Lung microvascular endothelial cell (primary cell): ENCODE results near the gene RALB. TPM values are rescaled to one million over a fixed set of nuclear protein-coding genes. Genes with fewer than 3 reads are reported as not detected.

Experiments used
- DNase-seq, 2 donors: peaks; one replicate each; pipeline versions ENCODE4 v3.0.0 to v3.0.0-alpha.2; 2010; ENCODE audit warnings: low read depth in 2 of 2
- total RNA-seq: library from RNA; depleted of rRNA; stranded (reverse); fragments of >200 nt; gene quantifications from 2 replicates; pipeline ENCODE4 v1.2.1, GENCODE V29; 2014

Gene RALB, protein sequence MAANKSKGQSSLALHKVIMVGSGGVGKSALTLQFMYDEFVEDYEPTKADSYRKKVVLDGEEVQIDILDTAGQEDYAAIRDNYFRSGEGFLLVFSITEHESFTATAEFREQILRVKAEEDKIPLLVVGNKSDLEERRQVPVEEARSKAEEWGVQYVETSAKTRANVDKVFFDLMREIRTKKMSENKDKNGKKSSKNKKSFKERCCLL
- total RNA-seq, result 135 and 202 TPM in 2 replicates

GRCh38 chr2:120252225-120253020 is at the start of gene RALB:
Gene RALB (plus strand): TSS chr2:120252852. CDS start chr2:120278665, 25,813 bp downstream.
- peak; percentile 99 for DNase-seq

GRCh38 chr2:120203251-120204021 is 49.2 kb upstream of the RALB start:
- DNase-seq, result peak in 1 of 2 donors; percentile 42

GRCh38 chr2:120204022-120204405 is 48.6 kb upstream of the RALB start:
- DNase-seq, result no peak

GRCh38 chr2:120204417-120204816 is 48.2 kb upstream of the RALB start:
- DNase-seq, result no peak

DNA sequence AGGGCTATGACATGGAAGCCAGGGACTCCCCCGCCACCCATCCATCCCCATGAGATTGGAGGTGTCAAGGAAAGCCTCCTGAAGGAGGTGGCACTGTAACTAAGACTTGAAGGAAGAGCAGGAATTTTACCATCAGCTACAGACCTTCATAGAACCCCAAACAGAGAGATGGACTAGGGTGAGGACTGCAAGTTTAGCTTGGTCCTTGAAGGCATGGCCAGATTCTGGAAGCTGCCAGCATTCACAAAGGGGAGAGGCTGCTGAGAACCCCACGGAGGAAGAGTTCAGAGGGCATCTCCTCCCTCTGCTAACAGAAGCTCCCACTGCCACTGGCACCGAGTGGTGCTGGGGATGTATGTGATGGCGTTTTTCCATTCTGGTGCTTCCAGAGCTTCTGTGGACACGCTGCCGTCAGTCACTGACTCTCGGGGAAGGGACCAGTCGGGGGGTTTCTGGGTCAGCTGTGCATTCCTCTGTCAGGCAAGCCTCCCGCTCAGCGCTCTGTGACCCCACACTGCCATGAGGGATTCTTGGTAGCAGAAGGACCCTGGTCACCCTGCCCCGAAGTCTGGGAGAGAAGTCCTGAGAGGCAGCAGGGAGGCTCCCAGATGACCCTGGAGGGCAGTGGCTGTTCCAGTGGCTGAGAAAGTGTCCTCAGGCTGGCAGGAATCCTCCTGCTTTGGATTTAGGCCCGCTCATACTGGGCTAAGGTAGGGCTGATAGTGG is 47.5 kb upstream of the RALB start:
- DNase-seq, result no peak

- DNase-seq, result peak in 1 of 2 donors; percentile 29
These were observed 46.5 kb upstream of the RALB start for GRCh38 chr2:120206022-120206581.

GRCh38 chr2:120208381-120209353 is 44.0 kb upstream of the RALB start:
- DNase-seq, result no peak

DNA sequence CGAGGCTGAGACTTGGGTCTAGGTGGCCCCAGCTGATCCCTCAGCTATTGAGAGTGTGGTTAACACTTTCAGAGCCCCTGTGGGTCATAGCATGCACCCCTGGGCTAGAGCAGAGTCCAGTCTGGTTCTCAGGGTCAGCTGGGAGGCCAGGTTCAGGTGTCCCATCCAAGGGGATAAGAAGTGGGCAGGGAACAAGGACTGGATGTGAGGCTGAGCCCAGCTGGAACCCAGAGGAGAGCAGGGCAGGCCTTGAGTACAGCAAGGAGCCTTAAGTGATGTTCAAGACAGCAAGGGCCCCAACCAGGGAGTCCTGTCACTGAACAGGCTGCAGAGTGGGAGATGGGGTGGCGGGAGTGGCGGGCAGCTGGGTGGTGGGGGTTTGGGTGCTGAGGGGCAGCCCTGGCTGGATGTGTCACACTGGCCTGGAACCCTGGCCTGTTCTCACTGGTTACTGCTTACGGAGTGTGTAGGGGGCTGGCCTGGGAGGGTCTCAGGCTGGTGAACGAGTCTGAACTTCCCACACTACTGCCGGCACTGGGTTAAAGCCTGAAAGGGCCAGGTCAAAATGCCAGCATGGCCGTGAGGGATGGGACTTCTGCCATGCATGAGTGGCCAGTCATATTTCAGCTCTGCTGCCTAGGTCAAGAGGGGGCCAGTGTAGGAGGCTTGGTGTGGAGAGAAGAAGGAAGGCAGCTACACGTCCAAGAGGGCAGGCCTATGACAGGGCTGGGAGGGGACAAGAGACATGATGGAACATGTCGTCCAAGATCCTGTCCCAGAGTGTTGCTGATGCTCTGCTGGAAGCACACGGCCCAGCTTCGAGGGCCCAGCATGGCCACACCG is 43.0 kb upstream of the RALB start:
- no peak for DNase-seq

DNA sequence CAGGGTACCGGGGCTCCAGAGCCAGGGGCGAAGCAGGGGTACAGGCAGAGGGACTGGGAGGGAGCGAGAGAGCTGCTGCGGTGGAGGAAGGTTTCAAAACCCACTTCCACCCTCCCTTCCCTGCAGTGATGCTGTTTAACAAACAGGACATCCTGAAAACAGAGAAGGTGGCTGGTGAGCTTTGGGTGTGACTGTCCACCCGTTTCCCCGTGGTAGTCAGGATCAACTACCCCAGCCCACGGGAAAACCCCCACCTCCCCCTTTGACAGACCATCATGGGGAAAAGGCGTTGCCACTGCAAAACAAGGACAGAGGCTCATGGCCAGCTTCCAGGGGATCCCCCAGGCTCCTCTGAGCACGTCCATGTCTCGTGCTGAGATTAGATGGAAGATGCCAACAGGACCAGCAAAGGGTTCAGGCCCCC is 42.4 kb upstream of the RALB start:
- DNase-seq, result peak; percentile 41 to 72

GRCh38 chr2:120218181-120218580 is 34.5 kb upstream of the RALB start:
- DNase-seq, result no peak

DNA sequence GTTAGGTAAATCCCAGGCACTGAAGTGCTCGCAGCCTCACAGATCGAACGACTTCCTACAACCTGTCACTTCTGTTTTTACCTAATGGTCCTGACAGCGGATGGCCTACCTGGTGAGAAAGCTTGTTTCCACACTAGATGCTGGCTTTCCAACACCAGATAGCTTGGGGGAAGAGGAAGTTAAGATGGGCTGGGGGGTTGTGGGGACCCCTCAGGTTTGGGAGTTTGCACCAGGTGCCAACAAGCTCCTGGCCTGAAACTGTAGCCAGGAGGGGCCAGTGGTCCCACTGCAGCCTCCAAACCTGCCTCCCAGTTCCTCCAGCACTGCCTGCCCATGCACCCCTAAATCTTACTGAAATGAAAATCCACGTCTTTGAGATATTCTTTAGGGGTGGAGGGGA is 33.4 kb upstream of the RALB start:
- no peak for DNase-seq

DNA sequence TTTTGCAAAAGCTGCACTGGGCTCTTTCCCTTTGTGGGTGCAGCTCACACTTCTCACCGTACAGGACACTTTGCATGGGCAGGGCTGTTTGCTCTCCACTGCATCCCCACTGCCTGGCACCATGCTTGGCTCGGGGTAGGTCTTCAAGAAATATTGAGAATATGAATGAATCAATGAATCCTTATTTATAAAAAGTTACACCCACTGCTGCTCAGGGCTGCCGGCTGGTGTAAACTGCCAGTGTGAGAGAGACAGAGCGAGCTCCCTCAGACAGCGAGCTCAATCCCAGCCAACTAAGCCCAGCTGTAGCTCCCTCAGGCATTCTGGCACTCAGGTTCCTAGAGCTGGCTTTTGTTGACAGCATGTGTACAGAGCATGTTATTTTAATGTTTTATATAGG is 32.9 kb upstream of the RALB start:
- DNase-seq, result no peak

DNA sequence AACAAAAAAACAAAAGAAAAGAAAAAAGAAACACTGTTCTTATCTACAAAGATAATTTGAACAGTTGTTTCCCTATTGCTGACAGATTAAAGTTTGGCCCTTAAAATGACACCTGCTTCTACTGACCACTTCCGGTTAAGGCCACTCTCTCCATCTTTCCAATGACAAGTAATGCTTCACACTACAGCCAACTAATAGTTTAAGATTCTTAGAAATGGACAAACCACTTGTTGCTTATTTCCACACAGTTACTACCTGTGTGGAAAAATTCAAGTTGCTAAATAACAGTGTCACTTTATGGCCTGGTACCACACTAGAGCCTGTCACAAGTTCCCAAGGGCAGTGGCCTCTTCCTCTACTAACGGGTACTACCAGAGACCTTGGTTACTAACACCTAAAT is 31.9 kb upstream of the RALB start:
- no peak for DNase-seq

DNA sequence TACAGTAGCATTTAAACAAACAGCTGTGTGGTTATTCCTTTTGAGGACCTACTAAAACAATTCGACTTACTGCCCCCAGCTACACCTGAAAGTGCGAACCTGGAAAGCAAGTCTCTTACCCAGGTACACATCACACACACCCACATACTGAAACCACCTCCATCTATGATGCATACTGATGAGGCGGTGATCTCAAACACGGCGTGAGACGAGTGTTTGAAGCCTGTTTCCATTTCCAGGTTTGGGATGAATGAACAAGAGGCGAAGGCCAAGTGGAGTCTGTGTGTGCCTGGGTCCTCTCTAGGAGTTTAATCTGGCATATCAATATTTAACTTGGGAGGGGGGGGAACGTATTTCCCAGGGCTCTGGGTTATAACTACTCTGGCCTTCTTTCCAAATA is 31.0 kb upstream of the RALB start:
- no peak for DNase-seq

DNA sequence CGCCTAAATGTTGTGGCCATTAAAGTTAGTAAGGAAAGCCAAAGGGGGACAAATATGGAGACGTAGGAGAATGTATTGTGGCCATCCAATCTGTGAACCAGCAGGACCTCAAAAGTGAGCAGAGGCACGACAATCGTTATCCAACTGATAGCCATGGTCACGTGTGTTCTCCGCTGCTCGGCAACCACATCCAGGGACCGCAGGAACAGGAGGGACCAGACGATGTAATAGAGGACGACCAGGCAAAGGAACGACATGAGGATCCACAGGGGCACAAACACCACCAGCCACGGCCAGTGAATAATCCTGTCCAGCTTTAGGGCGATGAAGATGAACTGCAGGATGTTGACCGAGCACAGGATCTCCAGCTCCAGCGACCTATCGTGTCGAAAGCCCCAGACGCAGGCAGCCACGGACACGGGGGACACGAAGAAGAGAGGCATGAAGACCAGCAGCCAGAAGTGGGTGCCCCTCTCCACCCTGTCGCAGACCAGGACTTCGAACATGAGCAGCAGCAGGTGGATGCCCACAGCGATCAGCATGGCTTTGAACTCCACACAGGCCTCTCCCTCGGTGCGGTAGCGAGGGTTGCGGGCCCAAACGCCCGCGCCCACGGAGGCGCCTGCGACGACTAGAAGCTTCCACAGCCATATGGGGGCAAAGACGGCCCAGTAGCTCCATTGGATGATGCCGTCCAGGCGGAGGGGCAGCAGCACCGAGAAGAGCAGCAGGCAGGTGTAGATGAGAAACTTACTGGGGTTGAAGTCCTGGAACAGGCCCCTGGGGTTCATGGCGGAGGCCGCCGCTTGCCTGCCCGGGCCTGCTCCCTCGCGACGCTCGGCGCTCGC is 30.2 kb upstream of the RALB start:
- no peak for DNase-seq

- peak; percentile 82 to 87 for DNase-seq
These were observed 29.4 kb upstream of the RALB start, which contains the start of gene TMEM185B for GRCh38 chr2:120223034-120223912. Gene TMEM185B (minus strand): TSS chr2:120223400. CDS start chr2:120222976, 424 bp downstream.

GRCh38 chr2:120224256-120224655 is 28.4 kb upstream of the RALB start:
- no peak for DNase-seq
